Stimulated activated effector memory CD8-positive, alpha-beta T cell treated with anti-CD3 and anti-CD28 coated beads, Interleukin-12 subunit alpha, Interleukin-12 subunit beta, amount 100 ng/mL, for 72 hours (primary cell): ENCODE measurements around the gene MED13L.
"Not testable (repeated sequence)": the region's sequence is repeated elsewhere in the genome, so short reads cannot be mapped to it uniquely, and the experiment has no call there.

ENCODE experiments used
- ATAC-seq: fragments of 150-1000 bp; cut with Tn5 transposase; 2 replicates; pipeline ENCODE4 v1.10.0; 2021
- DNase-seq, 2 donors: peaks; one replicate each; pipeline ENCODE4 v3.0.0; 2021 to 2022; ENCODE audit warnings: low spot score in 2 of 2
- H3K27ac Mint-ChIP-seq: one replicate; pipeline ENCODE4 v1.8.0; 2022; ENCODE audit warnings: mild to moderate bottlenecking, mixed read lengths
- H3K36me3 Mint-ChIP-seq: one replicate; pipeline ENCODE4 v1.8.0; 2022; ENCODE audit warnings: mild to moderate bottlenecking, mixed read lengths
- H3K4me1 Mint-ChIP-seq: one replicate; pipeline ENCODE4 v1.8.0; 2022; ENCODE audit warnings: mixed read lengths
- H3K4me3 Mint-ChIP-seq: one replicate; pipeline ENCODE4 v1.8.0; 2022; ENCODE audit warnings: mild to moderate bottlenecking, mixed read lengths
- H3K9me3 Mint-ChIP-seq: one replicate; pipeline ENCODE4 v1.8.0; 2022; ENCODE audit warnings: mixed read lengths

The MED13L gene

DNA sequence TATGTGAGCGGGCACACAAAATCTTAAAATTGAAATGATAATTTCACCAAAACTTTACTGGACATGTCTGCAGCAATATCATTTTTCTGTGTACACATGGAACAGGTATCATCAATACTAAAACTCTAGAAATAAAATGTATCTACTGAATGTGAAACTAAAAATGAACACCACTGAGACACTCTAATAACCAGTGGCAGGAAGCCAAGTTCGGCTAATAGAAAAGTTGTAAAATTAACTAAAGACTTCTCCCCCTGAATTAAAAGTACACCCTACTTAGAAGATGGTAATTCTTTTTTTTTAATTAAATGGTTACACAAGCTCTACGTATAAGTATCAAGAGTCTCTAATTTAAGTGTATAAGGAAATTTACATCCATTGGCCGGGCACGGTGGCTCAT is 227.2 kb downstream of the MED13L start:
- Mint-ChIP-seq H3K4me3 (no peak overlapping the region), H3K9me3 (no peaks in the 10 kb centered on the region), H3K4me1 (peaks cover 23% of the 10 kb centered on the region), H3K36me3 (no peaks in the 10 kb centered on the region), H3K27ac (no peak overlapping the region)
- ATAC-seq (no peak), DNase-seq (no peak)

DNA sequence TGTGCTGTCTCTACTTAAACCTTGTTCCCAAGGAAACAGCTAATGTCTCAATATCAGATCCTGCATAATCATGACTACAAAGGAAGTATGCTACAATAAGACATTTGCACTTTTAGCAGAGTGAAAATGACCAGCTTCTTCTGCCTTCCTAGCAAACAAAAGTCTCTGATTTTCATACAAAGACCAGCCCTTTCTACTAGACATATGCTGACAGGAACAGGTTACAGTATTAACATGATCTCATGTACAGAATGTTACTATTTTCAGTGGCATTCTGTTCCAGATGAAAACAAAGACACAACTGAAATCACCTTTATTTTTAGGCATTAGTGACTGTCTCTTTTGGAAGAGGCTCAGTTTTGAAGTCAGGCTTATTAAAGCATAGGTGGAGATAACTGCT is 228.6 kb downstream of the MED13L start:
- H3K4me1 Mint-ChIP-seq: peaks cover 28% of the 10 kb centered on the region
- no peak for DNase-seq
- H3K36me3 Mint-ChIP-seq: no peaks in the 10 kb centered on the region
- no peak overlapping the region for H3K27ac Mint-ChIP-seq
- H3K4me3 Mint-ChIP-seq: no peak overlapping the region
- H3K9me3 Mint-ChIP-seq: no peaks in the 10 kb centered on the region
- no peak for ATAC-seq

DNA sequence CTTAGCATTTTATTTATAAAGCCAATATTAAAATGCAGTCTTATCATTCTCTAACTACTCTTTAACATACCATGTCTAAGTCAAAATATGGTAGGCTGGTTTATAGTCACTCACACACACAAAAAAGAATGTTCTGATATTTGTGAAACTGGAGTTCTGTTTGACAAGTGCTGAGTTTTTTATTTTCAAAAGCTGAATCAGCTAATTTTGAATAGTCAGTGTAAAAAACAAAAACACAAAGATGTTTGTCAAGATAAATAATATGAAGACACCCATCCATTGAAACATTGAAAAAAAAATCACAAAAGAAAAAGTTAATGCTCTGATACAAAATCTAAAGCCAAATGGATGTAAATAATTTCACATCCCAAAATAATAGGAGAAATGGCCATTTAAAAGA is 231.5 kb downstream of the MED13L start:
- no peak overlapping the region for H3K4me3 Mint-ChIP-seq
- ATAC-seq: no peak
- no peaks in the 10 kb centered on the region for H3K9me3 Mint-ChIP-seq
- no peaks in the 10 kb centered on the region for H3K36me3 Mint-ChIP-seq
- H3K27ac Mint-ChIP-seq: no peak overlapping the region
- no peak for DNase-seq
- peaks cover 21% of the 10 kb centered on the region for H3K4me1 Mint-ChIP-seq

DNA sequence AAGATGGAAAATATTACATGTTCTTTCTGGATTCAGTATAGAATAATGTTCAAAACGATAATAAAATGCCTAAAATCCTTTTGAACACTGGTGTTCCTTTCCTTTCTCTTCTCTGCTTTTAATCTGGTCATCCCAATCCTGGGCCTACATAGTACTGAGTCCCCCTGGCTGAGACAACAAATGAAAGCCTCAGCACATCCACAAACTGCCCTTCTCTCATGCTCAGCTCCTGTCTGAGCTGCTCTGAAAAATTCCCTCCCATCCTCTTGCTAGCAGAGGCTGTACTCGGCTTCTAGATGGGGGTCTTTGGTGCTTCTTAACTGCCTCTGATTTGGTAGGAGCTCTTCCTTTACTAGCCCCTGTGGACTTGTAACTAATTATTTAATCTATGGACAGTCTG is 232.3 kb downstream of the MED13L start:
- H3K4me3 Mint-ChIP-seq: no peak overlapping the region
- H3K27ac Mint-ChIP-seq: no peak overlapping the region
- peaks cover 21% of the 10 kb centered on the region for H3K4me1 Mint-ChIP-seq
- ATAC-seq (no peak), DNase-seq (no peak)
- H3K9me3 Mint-ChIP-seq: no peaks in the 10 kb centered on the region
- H3K36me3 Mint-ChIP-seq: no peaks in the 10 kb centered on the region

DNA sequence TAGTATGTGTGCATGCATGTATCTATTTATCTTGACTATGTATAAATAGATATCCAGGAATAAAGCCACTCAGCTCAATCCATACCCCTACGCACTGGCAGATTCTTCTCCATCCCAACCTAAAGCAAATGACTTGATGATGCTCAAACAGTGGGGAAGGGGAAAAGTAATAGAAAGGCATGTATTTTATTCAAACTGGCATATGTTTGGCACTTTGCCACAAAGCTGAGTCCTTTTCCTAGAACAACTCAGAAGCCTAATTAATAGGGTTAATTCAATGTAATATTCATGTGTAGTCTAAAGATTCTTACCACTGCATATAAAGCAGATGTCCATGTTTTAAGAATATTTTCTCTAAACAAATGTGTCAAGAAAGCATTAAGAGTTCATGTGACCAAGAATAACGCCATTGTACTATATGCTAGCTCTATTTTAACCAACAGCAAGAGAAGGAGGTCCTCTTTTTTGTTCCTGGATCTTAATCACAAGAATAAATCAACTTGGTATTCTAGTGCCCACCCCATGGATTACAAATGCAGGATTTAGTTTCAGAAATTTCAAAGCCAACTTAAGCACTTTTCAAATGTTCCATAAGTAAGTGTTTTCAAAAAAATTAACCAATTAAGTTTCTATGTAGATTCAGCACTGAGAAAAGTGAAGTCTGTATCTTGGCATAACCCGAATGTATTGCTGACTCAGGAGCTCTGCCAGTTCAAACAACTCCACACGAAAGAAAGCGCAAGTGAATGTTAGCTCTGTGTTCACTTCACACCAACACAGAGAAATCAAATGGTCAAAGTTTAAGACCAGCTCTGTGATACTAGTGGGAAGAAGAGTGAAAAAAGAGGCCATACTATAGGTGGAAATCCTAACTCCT is 233.6 kb downstream of the MED13L start:
- DNase-seq (no peak), ATAC-seq (no peak)
- Mint-ChIP-seq H3K4me1 (peaks cover 21% of the 10 kb centered on the region), H3K27ac (no peak overlapping the region), H3K36me3 (no peaks in the 10 kb centered on the region), H3K9me3 (no peaks in the 10 kb centered on the region), H3K4me3 (no peak overlapping the region)

DNA sequence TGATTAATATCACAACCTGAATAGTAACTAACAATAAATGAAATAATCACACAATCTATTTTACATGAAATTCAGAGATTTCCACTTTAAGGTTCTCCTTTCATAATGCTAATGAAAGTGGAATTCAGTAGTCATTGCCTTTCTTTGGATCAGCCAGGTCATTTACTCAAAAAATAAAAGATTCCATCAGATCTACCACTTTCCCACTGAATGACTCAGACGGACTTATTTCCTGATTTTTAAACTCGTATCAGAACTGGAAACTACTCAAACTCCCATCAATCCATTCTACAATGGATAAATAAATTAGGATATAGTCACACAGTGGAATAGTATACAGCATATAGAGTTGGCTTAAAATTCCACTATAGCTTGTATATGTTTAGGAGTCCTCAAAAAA is 237.1 kb downstream of the MED13L start:
- H3K36me3 Mint-ChIP-seq: no peaks in the 10 kb centered on the region
- ATAC-seq (no peak), DNase-seq (no peak)
- H3K9me3 Mint-ChIP-seq: no peaks in the 10 kb centered on the region
- H3K27ac Mint-ChIP-seq: no peak overlapping the region
- peaks cover 12% of the 10 kb centered on the region for H3K4me1 Mint-ChIP-seq
- no peak overlapping the region for H3K4me3 Mint-ChIP-seq

DNA sequence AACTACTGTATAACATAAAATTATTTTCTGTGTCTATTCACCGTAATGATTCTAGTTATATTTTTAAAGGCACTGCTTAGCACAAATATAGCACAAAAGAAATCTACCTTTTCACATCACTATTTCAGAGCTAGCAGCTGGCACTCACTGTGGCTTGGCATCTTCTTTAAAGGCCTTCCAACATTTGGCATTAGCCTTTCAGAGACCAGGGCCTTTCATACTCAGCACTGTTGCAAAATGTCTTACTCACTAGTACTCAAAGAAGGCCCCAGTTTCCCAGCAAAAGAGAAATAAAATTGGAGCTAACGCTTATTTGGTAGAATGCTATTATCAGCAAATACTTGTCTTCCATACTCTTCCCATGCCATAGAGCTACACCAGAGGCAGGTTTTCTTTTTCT is 238.4 kb downstream of the MED13L start:
- ATAC-seq: no peak
- no peak for DNase-seq
- Mint-ChIP-seq H3K27ac (no peak overlapping the region), H3K9me3 (no peaks in the 10 kb centered on the region), H3K36me3 (no peaks in the 10 kb centered on the region), H3K4me1 (no peaks in the 10 kb centered on the region), H3K4me3 (no peak overlapping the region)

DNA sequence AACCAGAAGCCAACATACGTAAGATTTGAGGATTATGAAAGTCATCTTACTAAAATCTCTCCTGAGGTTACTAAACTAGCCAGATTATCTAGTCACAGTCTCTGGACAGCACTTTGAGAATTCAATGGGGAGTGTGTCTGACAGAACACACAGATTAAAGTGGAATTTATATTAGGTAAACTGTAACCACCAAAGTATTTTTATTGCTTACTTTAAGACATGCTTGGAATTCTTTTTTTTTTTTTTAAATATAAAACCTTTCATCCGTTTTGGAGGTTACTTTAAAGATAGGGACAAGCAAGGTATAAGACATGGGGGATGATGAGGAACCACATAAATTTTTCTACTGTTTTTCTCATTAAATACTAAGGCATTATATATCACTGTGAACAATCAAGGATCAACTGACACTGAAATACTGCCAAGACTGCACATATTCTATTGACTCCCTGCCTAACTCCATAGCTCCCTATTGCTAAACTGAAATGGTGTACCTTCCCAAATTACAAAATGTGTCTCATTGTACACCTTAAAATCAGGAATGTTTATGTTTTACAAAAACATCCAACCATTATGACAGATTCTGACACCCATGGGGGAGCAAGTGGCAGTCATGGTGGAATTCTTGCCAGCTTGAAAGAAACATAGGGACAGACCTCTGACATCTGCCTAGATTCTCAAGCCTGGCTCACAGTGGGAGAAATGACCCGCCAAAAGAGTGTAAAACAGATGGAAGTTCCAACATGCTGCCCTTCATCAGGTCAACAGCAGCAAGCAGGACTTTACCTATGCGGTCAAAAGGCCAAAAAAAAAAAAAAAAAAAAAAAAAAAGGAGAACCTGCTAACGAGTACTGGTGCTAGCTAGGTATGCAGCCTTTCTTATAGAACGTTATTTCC is 239.3 kb downstream of the MED13L start:
- H3K4me3 Mint-ChIP-seq: no peak overlapping the region
- no peak overlapping the region for H3K27ac Mint-ChIP-seq
- ATAC-seq (no peak), DNase-seq (no peak)
- H3K36me3 Mint-ChIP-seq: no peaks in the 10 kb centered on the region
- no peaks in the 10 kb centered on the region for H3K9me3 Mint-ChIP-seq
- H3K4me1 Mint-ChIP-seq: no peaks in the 10 kb centered on the region

DNA sequence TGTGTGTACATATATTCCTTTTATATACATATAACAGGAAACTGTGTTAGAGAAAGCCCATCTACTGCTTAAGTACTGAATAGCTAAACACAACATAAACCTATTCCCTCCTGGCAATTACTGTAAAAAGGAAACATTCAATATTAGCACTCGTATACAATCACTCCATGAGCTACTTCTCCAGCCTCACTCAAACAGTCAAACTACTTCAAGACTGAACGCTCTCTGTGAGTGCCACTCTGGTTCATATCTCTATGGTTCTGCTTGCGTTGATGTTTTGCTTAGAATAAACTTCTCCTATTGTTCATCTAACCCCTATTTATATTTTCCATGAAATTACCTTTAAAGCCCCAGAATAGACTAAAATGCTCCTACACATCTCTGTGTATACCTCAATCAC is 243.7 kb downstream of the MED13L start:
- no peak for ATAC-seq
- Mint-ChIP-seq H3K4me1 (peaks cover 7% of the 10 kb centered on the region), H3K4me3 (no peak overlapping the region), H3K36me3 (no peaks in the 10 kb centered on the region), H3K9me3 (no peaks in the 10 kb centered on the region), H3K27ac (no peak overlapping the region)
- DNase-seq: no peak

DNA sequence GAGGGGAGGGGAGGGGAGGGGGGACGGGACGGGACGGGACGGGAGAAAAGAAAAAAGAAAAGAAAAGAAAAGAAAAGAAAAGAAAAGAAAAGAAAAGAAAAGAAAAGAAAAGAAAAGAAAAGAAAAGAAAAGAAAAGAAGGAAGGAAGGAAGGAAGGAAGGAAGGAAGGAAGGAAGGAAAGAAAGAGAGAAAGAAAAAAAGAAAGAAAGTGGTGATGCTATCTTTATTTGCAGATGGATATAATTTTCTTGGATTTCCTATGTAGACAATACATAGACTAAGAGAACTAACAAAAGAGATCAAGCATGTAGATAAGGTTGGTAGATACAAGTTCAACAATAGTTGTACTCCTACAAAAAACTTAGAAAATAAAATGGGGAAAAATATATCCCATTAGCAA is 245.9 kb downstream of the MED13L start:
- not testable (repeated sequence) for H3K36me3 Mint-ChIP-seq, DNase-seq, H3K4me3 Mint-ChIP-seq, ATAC-seq, H3K27ac Mint-ChIP-seq, H3K9me3 Mint-ChIP-seq
- H3K4me1 Mint-ChIP-seq: peaks cover 20% of the 10 kb centered on the region

DNA sequence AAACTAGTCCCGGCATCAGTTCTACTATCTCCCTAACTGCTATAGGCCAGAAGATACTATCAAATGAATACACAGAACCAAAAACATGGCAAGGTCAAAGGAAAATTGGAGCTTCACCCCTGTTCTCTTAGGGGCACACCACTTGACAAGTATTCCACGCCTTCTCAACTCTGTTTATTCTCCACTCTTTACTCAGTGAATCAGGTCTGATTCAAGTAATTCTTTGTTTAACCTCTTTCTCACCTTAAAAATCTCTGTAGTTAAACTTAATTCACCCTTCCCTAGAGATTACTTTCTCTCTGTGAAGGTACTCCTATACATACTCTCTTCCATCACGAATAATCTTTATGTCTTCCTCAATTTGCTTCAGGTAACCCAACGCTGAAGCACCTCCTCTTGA is 248.9 kb downstream of the MED13L start:
- Mint-ChIP-seq H3K4me3 (no peak overlapping the region), H3K9me3 (no peaks in the 10 kb centered on the region), H3K27ac (no peak overlapping the region), H3K4me1 (peaks cover 22% of the 10 kb centered on the region), H3K36me3 (no peaks in the 10 kb centered on the region)
- DNase-seq (no peak), ATAC-seq (no peak)

DNA sequence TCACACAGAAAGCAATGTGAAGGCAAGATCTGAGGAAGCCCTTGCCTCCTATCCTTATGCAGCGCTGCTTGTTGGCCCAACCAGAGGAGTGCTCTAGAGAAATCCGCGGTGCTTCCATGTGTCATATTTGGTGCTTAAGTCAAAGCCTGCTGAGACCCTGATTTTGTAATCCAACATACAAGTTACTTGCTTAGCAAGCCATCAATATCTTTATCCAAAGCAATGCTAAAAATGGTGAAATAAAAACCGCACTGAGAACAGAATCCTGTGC is 250.0 kb downstream of the MED13L start:
- H3K27ac Mint-ChIP-seq: no peak overlapping the region
- no peaks in the 10 kb centered on the region for H3K36me3 Mint-ChIP-seq

DNA sequence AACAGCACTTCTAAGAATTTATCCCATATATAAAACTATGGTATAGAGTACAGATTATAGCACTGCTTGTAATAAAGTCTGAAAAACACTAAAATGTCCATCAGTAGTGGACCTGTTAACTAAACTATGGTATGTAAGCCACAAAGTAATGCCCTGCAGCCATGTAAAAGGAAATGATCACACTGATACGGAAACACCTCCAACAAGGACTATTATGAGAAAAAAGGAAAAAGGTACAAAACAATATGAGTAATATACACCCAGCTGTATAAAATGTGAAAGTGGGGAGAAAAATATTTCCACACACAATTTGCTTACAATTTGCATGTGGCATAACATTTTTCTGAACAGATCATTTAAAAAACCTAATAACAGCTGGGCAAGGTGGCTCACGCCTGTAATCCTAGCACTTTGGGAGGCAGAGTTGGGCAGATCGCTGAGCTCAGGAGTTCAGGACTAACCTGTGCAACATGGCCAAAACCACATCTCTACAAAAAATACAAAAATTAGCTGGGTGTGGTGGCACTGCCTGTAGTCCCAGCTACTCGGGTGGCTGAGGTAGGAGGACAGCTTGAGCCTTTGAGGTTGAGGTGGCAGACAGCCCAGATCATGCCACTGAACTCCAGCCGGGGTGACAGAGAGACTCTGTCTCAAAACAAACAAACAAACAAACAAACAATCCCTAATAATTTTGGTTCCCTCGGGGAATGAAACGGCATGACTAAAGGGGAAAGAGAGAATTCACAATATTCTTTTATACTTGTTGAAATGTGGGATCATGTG is 250.5 kb downstream of the MED13L start:
- H3K9me3 Mint-ChIP-seq: no peaks in the 10 kb centered on the region
- peaks cover 15% of the 10 kb centered on the region for H3K4me1 Mint-ChIP-seq
- ATAC-seq (no peak), DNase-seq (no peak)
- no peak overlapping the region for H3K27ac Mint-ChIP-seq
- H3K36me3 Mint-ChIP-seq: no peaks in the 10 kb centered on the region
- no peak overlapping the region for H3K4me3 Mint-ChIP-seq

More for the DNA sequence above, 250.0 kb downstream of the MED13L start:
- ATAC-seq (no peak), DNase-seq (no peak)
- peaks cover 17% of the 10 kb centered on the region for H3K4me1 Mint-ChIP-seq
- no peaks in the 10 kb centered on the region for H3K9me3 Mint-ChIP-seq
- no peak overlapping the region for H3K4me3 Mint-ChIP-seq

DNA sequence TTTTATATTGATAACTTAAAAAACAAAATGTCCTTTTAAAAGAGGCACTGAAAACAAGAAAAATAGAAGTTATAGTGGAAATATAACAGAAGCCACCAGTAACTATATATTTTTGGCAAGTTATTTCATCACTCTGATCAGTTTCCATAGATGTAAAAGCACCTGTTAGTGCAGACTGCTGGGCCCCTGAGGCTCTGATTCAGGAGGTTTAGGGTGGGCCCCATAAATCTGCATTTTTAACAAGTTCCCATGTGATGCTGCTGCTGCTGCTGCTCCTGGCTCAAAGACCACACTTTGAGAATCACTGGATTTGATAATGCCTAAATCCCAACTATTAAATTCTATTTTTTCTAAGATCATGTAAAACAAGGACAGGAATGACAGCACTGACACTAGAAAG is 251.1 kb downstream of the MED13L start:
- Mint-ChIP-seq H3K27ac (no peak overlapping the region), H3K4me3 (no peak overlapping the region), H3K9me3 (no peaks in the 10 kb centered on the region), H3K36me3 (peaks cover 3% of the 10 kb centered on the region), H3K4me1 (peaks cover 15% of the 10 kb centered on the region)
- ATAC-seq (no peak), DNase-seq (no peak)

DNA sequence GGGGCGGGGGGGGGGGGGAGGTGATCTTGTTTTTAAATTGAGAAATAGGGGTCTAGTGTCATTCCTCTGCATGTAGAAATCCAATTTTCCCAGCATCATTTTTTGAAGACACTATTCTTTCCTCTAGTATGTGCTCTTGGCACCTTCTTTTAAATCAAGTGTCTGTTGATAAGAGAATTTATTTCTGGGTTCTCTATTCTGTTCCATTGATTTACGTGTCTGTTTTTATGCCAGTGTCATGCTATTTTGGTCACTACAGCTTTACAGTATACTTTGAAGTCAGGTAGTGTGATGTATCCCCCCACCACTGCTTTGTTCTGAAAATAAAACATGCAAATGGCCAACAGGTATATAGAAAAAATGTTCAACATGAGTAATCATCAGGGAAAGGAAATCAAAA is 252.7 kb downstream of the MED13L start:
- Mint-ChIP-seq H3K4me1 (peaks cover 15% of the 10 kb centered on the region), H3K4me3 (no peak overlapping the region), H3K9me3 (no peaks in the 10 kb centered on the region), H3K27ac (no peak overlapping the region), H3K36me3 (peaks cover 18% of the 10 kb centered on the region)
- DNase-seq (no peak), ATAC-seq (no peak)
